Natural killer cell (primary cell): ENCODE data around the gene EYS. TPM values are rescaled to one million over a fixed set of nuclear protein-coding genes. Genes with fewer than 3 reads are reported as not detected.

Source experiments
- ATAC-seq, 3 donors: fragments of 150-1000 bp in 2 of 3; fragments of 200-7000 bp in 1 of 3; cut with Tn5 transposase; 1 replicate in 1 of 3; 2 replicates in 2 of 3; pipeline ENCODE4 v1.10.0; 2021; ENCODE audit warnings: mild to moderate bottlenecking in 2 of 3, moderate library complexity in 2 of 3
- DNase-seq, 2 donors: peaks; one replicate each; pipeline versions ENCODE4 v3.0.0 to v3.0.0-alpha.2; 2013 to 2021; ENCODE audit warnings: mixed read lengths in 1 of 2
- H3K27ac ChIP-seq: one replicate; pipeline ENCODE4 v1.5.1; 2013; ENCODE audit warnings: mild to moderate bottlenecking, low read length
- H3K27me3 ChIP-seq: one replicate; pipeline ENCODE4 v1.6.1; 2013; ENCODE audit warnings: low read length; ENCODE audit not compliant: control insufficient read depth, insufficient read depth
- H3K36me3 ChIP-seq: one replicate; pipeline ENCODE4 v1.6.1; 2013; ENCODE audit warnings: low read length; ENCODE audit not compliant: control insufficient read depth, insufficient read depth
- H3K4me1 ChIP-seq: one replicate; pipeline ENCODE4 v1.6.1; 2013; ENCODE audit warnings: low read length; ENCODE audit not compliant: control insufficient read depth, insufficient read depth
- H3K4me3 ChIP-seq: one replicate; pipeline ENCODE4 v1.5.1; 2013; ENCODE audit warnings: low read length
- H3K9me3 ChIP-seq: one replicate; pipeline ENCODE4 v1.6.1; 2013; ENCODE audit warnings: low read length; ENCODE audit not compliant: control insufficient read depth, insufficient read depth
- H3K27ac Mint-ChIP-seq, 2 donors: one replicate each; pipeline ENCODE4 v1.8.0; 2022; ENCODE audit warnings: mild to moderate bottlenecking in 2 of 2, mixed read lengths in 2 of 2, moderate library complexity in 1 of 2
- H3K27me3 Mint-ChIP-seq, 2 donors: one replicate each; pipeline ENCODE4 v1.8.0; 2022; ENCODE audit warnings: low read depth in 2 of 2, mixed read lengths in 2 of 2
- H3K36me3 Mint-ChIP-seq: one replicate; pipeline ENCODE4 v1.8.0; 2022; ENCODE audit warnings: mixed read lengths
- H3K4me1 Mint-ChIP-seq, 2 donors: one replicate each; pipeline ENCODE4 v1.8.0; 2022; ENCODE audit warnings: mixed read lengths in 2 of 2
- H3K4me3 Mint-ChIP-seq: one replicate; pipeline ENCODE4 v1.8.0; 2022; ENCODE audit warnings: mild to moderate bottlenecking, moderate library complexity, mixed read lengths
- H3K9me3 Mint-ChIP-seq, 2 donors: one replicate each; pipeline ENCODE4 v1.8.0; 2022; ENCODE audit warnings: mixed read lengths in 2 of 2
- WGBS: methylation state at CpG from one replicate; pipeline ENCODE4 v1.1.7; 2013; ENCODE audit warnings: missing lambda C conversion rate; ENCODE audit not compliant: insufficient coverage; 5-methylcytosine and 5-hydroxymethylcytosine counted together
- intact Hi-C: fragments of 100-400 bp; cut with micrococcal nuclease; formaldehyde crosslinking; loops from one replicate; pipeline ENCODE4 v1.14.2; 2022
- total RNA-seq, 4 donors: library from RNA; stranded (reverse); fragments of 120-200 nt in 1 of 4; gene quantifications; one replicate each; pipeline versions ENCODE4 v1.2.3 to v1.2.4, GENCODE V29; 2013 to 2022
- TF ChIP-seq, protein P1 (sequence below): fragments of 200-600 bp; IDR thresholded peaks from one replicate; pipeline ENCODE4 v1.8.0; 2022; ENCODE audit warnings: antibody characterized with exemption

Gene EYS
- total RNA-seq, 3 donors from 2014 or later (not counting 1 experiment from before 2014, with no cell fraction given): 0.55 TPM; not detected in 2

DNA sequence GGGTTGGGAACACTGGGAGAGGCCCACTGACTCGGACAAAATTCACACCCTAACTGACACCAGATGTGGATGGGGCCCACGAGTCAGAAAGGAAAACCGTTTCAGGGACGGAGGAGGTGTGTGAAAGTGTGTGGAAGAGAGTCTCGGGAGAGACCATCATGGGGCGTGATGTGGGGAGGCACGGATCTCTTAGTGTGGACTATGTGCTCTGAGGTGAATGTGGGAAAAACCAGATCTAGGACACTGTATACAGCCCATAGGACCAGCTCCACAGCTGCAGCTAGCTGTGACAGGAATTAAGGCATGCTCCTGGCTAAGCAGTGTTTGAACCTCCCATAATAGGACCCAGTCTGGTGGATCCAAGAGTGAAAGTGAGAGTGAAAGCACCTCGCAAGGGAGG, 1380.1 kb downstream of the EYS start:
- no peaks in the 10 kb centered on the region for H3K27me3 Mint-ChIP-seq
- H3K9me3 Mint-ChIP-seq: peaks cover 17 to 22% of the 10 kb centered on the region in 2 donors

DNA sequence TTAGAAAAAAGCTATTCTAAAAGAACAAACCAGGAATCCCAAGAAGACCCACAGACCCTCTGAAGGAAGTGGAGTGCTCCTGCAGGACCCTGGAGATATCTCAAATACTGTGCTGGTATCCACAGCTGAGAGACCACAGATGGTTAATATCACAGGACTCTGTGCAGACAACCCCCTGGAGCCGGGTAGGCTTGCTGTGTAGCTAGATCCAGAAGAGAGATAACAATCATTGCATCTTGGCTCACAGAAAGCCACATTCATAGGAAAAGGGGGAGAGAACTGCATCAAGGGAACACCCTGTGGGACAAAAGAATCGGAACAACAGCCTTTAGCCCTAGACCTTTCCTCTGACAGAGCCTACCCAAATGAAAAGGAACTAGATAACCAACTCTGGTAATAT, 1381.9 kb downstream of the EYS start:
- H3K9me3 Mint-ChIP-seq: peaks cover 13 to 20% of the 10 kb centered on the region in 2 donors
- no peaks in the 10 kb centered on the region for H3K36me3 Mint-ChIP-seq
- ATAC-seq (no peak), DNase-seq (no peak)
- H3K4me3 ChIP-seq: no peak overlapping the region
- no peaks in the 10 kb centered on the region for H3K27me3 ChIP-seq
- no peak overlapping the region for H3K4me3 Mint-ChIP-seq
- no peak overlapping the region for H3K27ac ChIP-seq
- H3K27ac Mint-ChIP-seq: no peak overlapping the region
- no peaks in the 10 kb centered on the region for H3K36me3 ChIP-seq
- intact Hi-C loops: no loop called here
- H3K27me3 Mint-ChIP-seq: no peaks in the 10 kb centered on the region
- no peaks in the 10 kb centered on the region for H3K4me1 Mint-ChIP-seq
- H3K4me1 ChIP-seq: no peaks in the 10 kb centered on the region
- H3K9me3 ChIP-seq: peaks cover 18% of the 10 kb centered on the region
- TF ChIP-seq, protein P1, sequence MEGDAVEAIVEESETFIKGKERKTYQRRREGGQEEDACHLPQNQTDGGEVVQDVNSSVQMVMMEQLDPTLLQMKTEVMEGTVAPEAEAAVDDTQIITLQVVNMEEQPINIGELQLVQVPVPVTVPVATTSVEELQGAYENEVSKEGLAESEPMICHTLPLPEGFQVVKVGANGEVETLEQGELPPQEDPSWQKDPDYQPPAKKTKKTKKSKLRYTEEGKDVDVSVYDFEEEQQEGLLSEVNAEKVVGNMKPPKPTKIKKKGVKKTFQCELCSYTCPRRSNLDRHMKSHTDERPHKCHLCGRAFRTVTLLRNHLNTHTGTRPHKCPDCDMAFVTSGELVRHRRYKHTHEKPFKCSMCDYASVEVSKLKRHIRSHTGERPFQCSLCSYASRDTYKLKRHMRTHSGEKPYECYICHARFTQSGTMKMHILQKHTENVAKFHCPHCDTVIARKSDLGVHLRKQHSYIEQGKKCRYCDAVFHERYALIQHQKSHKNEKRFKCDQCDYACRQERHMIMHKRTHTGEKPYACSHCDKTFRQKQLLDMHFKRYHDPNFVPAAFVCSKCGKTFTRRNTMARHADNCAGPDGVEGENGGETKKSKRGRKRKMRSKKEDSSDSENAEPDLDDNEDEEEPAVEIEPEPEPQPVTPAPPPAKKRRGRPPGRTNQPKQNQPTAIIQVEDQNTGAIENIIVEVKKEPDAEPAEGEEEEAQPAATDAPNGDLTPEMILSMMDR: no peak
- 69% methylated on average over 2 of the region's 2 CpGs for WGBS

More for the DNA sequence above, 1380.1 kb downstream of the EYS start:
- intact Hi-C loops: no loop called here
- no peak overlapping the region for H3K27ac ChIP-seq
- WGBS: 89% methylated on average over 8 of the region's 8 CpGs
- no peaks in the 10 kb centered on the region for H3K27me3 ChIP-seq
- Mint-ChIP-seq H3K4me3 (no peak overlapping the region), H3K4me1 (no peaks in the 10 kb centered on the region), H3K27ac (no peak overlapping the region), H3K36me3 (no peaks in the 10 kb centered on the region)
- no peaks in the 10 kb centered on the region for H3K4me1 ChIP-seq
- TF ChIP-seq, protein P1: no peak
- H3K4me3 ChIP-seq: no peak overlapping the region
- no peak for ATAC-seq
- H3K36me3 ChIP-seq: no peaks in the 10 kb centered on the region
- no peak for DNase-seq
- H3K9me3 ChIP-seq: peaks cover 20% of the 10 kb centered on the region

DNA sequence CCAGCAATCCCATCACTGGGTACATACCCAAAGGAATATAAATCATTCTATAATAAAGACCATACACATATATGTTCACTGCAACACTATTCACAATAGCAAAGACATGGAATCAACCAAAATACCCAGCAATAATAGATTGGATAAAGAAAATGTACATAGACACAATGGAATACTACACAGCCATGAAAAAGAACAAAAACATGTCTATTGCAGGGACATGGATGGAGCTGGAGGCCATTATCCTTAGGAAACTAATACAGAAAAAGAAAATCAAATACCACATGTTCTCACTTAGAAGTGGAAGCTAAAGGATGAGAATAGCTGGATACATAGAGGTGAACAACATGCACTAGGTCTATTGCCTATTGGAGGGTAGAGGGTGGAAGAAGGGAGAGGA, 1396.8 kb downstream of the EYS start:
- TF ChIP-seq, protein P1: no peak
- intact Hi-C loops: no loop called here
- H3K4me1 ChIP-seq: no peaks in the 10 kb centered on the region
- H3K9me3 ChIP-seq: peaks cover 13% of the 10 kb centered on the region
- peaks cover 15 to 26% of the 10 kb centered on the region in 2 donors for H3K9me3 Mint-ChIP-seq
- no peaks in the 10 kb centered on the region for H3K27me3 ChIP-seq
- H3K27me3 Mint-ChIP-seq: no peaks in the 10 kb centered on the region
- no peak overlapping the region for H3K27ac Mint-ChIP-seq
- no peak overlapping the region for H3K27ac ChIP-seq
- no peaks in the 10 kb centered on the region for H3K4me1 Mint-ChIP-seq
- H3K36me3 Mint-ChIP-seq: peaks cover 21% of the 10 kb centered on the region
- DNase-seq (no peak), ATAC-seq (no peak)
- no peak overlapping the region for H3K4me3 Mint-ChIP-seq
- no peaks in the 10 kb centered on the region for H3K36me3 ChIP-seq
- no peak overlapping the region for H3K4me3 ChIP-seq
